Epithelial cell of prostate (primary cell): ENCODE measurements around the gene MAGI1.

Experiments
- DNase-seq: peaks from one replicate; pipeline ENCODE4 v3.0.0-alpha.2; 2011; ENCODE audit warnings: low read depth, low spot score
- H3K27ac ChIP-seq: fragments of 450-650 bp; 2 replicates; pipeline ENCODE4 v1.5.1; 2017; ENCODE audit warnings: mild to moderate bottlenecking

MAGI1 gene

GRCh38 chr3:65433480-65433879, 605.2 kb downstream of the MAGI1 start:
- no peak for DNase-seq

DNA sequence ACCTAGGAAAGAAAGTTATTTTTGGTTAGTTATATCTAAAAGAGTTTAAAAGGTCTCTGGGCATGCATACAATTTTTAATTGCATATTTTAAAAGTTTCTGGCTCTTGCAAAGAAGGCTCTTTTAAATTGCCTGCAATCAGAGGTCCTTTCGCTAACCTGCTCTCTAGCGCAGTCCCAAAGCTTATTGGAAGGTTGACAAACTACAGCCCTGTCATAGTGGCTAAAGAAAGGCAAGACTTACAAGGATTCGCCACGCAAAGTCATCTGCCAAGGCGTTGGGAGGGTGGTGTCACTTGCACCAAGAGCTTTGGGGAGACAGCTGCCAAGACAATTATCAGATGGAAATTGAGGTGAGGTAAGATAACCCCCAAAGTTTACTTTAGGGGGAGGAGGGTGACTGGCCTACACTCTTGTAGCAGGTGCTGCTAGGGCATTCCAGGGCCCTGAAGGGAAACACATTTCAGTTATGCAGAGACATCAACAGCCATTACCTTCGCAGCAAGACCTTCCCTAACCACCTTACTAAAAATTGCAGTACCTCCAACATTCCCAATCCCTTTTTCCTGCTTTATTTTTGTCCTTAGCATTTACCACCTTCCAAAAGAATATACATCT, 606.2 kb downstream of the MAGI1 start:
- H3K27ac ChIP-seq, result no peak overlapping the region
- no peak for DNase-seq

More at GRCh38 chr3:65433480-65433879, 605.2 kb downstream of the MAGI1 start:
- H3K27ac ChIP-seq, result no peak overlapping the region

- DNase-seq, result no peak
- H3K27ac ChIP-seq, result no peak overlapping the region
These were observed 612.8 kb downstream of the MAGI1 start for GRCh38 chr3:65425880-65426279.

DNA sequence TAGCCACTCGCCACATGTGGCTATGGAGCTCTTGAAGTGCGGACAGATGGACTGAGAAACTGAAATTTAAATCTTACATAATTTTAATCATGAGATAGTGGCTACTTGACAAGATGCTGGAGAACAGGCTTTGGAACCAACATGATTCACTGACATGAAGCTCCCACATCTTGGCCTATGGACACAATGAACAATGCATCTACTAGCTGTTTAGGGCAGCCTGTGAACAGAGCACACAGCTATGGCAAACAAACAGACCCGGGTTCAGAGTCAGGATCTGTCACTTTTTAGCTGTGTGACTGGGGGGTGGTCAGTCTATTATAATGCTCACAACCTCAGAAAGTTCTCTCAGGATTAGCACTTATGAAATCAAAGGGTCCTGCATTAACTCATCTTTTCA, 616.6 kb downstream of the MAGI1 start:
- DNase-seq, result no peak
- H3K27ac ChIP-seq, result no peak overlapping the region

- DNase-seq, result no peak
- no peak overlapping the region for H3K27ac ChIP-seq
These were observed 619.5 kb downstream of the MAGI1 start for GRCh38 chr3:65419233-65419632.

DNA sequence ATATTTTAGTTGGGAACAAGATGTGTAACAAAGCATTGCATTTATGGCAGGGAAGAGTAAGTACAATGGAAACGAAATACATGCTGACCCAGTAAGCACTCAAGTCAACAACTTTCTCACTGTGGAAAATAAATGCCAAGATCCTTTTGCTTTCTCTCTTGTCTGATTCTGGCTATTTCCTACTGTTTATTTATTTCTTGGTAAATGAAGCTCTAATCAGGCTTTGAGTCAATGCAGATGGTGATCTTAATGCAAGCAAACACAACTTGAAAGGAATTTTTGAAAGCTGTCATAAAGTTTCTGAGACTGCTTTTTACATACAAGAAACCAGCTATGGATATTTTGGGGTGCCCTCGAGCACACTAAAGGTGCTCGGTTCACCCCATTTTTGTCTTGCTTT, 624.8 kb downstream of the MAGI1 start:
- DNase-seq, result no peak
- no peak overlapping the region for H3K27ac ChIP-seq

- no peak overlapping the region for H3K27ac ChIP-seq
- DNase-seq, result peak; percentile 22
These were observed 626.1 kb downstream of the MAGI1 start for GRCh38 chr3:65412588-65412987.

- DNase-seq, result no peak
- H3K27ac ChIP-seq, result no peak overlapping the region
These were observed 627.4 kb downstream of the MAGI1 start for GRCh38 chr3:65411367-65411766.

GRCh38 chr3:65409176-65409569, 629.5 kb downstream of the MAGI1 start:
- no peak overlapping the region for H3K27ac ChIP-seq
- DNase-seq, result no peak

DNA sequence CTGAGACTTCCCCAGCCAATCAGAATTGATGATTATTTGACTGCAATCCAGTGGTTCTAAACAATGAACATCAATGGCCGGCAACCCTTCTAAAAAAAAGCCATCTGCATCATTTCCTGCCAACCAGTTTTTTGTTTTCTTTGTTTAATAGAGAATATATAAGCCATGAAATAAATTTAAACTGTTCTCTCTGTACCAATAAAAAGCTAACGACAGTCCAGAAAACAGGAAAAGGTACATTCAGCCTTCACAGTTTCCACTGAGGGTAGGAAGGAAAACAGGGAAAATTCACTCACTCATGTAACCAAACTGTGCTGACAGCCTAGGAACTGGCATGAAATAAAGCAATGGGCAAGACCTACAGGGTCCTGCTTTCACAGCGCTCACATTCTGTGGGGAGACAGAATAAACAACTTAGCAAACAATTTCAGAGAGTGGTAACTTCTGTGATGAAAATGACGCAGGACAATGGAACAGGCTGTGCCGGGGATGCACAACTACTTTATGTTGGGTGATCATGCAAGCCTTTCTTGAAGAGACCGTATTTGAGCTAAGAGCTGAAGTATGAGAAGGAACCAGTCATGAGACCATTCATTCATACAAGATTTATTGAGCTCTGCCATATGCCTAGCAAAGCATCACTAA, 630.1 kb downstream of the MAGI1 start:
- no peak overlapping the region for H3K27ac ChIP-seq
- no peak for DNase-seq

- DNase-seq, result no peak
- no peak overlapping the region for H3K27ac ChIP-seq
These were observed 632.2 kb downstream of the MAGI1 start for GRCh38 chr3:65406470-65406869.

DNA sequence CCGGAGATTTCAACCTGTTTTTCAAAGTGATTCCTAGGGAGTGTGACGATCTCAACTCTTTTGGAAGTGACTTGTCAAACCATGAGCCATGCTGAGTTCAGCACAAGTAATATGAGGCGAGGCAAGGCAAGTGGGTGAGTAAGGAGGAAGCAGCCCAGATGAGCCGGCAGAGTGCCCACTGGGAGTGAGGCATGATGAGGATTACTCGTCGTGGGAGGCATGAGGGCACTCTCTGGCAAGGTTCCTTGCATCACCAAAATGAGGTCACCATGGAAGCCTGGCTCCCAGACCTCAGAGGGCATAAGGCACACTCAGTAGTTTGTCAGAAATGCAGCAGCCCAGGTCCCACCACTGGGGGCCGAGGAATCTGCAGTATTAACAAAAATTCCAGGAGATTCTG, 636.1 kb downstream of the MAGI1 start:
- peak; percentile 93 for DNase-seq

GRCh38 chr3:65401359-65402305, 637.1 kb downstream of the MAGI1 start:
- DNase-seq, result no peak
- no peak overlapping the region for H3K27ac ChIP-seq

More for the DNA sequence above, 636.1 kb downstream of the MAGI1 start:
- peak overlapping the region; percentile 11 for H3K27ac ChIP-seq

- H3K27ac ChIP-seq, result no peak overlapping the region
- no peak for DNase-seq
These were observed 637.8 kb downstream of the MAGI1 start for GRCh38 chr3:65400899-65401298.

DNA sequence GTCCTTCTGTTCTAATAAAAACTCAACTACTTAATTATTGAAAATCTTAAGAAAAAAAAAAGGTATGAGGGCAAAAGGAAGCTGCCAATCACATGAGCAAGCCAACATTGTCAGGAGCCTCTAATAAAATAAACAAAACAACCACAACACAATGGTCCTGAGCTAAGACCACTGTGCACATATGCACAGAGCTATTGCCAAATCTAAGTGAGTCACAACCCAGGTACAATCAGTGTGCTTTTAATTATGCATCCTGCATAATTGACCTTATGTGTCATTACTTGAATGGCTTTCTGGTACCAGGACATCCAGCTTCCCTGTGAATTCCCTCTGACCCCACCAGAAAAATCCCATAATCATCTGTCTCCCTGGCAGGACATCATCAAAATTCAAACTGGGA, 639.8 kb downstream of the MAGI1 start:
- DNase-seq, result peak; percentile 22
- H3K27ac ChIP-seq, result no peak overlapping the region

DNA sequence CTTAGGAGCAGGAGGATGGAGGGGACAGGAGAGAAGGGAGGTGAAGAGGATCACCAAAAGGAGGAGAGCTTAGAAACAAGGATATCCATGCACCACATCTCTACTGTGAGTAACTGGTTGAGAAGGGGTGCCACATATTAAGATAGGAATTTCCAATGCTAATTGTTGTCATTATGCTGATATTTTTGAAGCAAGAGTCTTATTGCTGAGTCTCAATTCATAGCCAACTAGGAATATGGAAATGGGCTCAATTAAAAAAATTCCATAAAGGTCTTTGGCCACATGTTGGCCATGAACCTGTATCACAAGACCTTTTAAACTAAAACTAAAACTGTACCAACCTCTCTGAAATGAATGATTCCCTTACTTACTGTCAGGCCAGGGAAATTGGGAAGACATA, 642.6 kb downstream of the MAGI1 start:
- no peak for DNase-seq
- H3K27ac ChIP-seq, result no peak overlapping the region

- no peak overlapping the region for H3K27ac ChIP-seq
- DNase-seq, result no peak
These were observed 647.6 kb downstream of the MAGI1 start for GRCh38 chr3:65391068-65391467.

DNA sequence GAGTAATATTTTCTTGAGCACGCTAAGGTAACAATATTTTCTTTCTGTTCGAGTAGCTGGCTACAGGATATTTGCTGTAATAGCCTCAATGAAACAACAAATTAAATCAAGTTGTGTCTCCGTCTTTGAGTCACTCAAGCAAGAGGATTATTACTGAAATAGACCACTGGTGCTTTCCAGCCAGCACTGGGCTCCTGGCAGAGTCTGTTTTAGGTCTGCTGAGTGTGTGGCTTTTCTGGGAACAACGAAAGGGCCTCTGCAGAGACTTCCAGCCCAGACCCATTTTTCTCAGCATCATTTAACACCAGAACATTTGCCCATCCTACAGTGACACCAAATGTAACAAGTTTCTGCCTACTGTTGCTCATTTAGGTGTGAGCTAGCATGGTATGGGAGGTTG, 652.9 kb downstream of the MAGI1 start:
- no peak for DNase-seq
- no peak overlapping the region for H3K27ac ChIP-seq

DNA sequence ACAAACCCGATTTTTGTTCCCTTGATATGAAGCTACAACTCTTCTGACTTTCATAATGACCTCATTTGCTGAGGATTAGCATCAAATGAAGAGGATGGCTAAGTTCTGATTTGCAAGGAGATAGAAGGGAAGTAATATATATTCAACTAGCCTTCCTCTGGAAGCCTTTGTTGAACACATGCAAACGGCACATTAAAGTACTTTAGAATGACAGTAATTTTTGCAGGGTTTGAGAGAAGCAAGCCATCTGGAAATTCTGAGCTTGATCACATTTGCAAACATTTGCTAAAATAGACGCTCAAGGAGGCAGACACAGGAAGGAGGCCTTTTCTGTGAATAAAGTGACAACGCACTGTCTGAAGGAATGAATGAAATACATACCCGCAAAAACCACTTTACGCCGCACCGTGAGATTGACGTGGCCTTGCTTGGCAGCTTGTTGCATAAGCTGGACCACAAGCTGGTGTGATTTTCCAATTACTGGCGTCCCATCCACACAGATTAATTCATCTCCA, 657.2 kb downstream of the MAGI1 start:
- no peak for DNase-seq
- no peak overlapping the region for H3K27ac ChIP-seq

GRCh38 chr3:65379223-65379622, 659.5 kb downstream of the MAGI1 start:
- DNase-seq, result no peak
- H3K27ac ChIP-seq, result no peak overlapping the region

DNA sequence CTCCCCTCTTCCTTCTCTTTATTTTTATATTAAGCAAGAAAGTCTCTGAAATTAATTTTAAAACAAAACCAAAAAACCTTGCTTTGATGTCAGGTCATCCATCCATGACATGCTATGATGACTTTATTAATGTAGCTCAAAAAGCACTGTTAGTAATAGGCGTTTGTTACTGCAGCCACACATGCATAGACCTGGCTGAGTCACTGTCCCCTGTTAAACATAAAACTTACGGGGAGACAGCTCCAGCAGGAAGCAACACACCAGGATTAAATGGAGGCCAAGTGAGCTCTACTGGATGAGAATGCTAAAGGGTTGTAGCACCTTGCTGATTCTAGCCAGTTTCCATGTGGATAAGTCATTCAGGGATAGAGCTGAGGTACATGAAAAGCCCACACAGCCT, 661.1 kb downstream of the MAGI1 start:
- no peak overlapping the region for H3K27ac ChIP-seq
- DNase-seq, result no peak
